ENCODE data around the gene CCDC97. TPM values are rescaled to one million over a fixed set of nuclear protein-coding genes. Genes with fewer than 3 reads are reported as not detected.

The CCDC97 gene
- total RNA-seq, 4 donors from 2014 or later: 10.1 to 22.4 (median 15.4) TPM

GRCh38 chr19:41373993-41374392 lies 64.0 kb downstream of the CCDC97 start:
- intact Hi-C loops (cut with DNase I; ENCODE audit: low total_unique reads): no loop called here
- Histone ChIP-seq H3K27ac (peak overlapping the region; percentile 19 to 51 (median 40)), H3K4me1 (peaks cover 5 to 35% (median 21%) of the 10 kb centered on the region in 4 donors), H3K27me3 (no peaks in the 10 kb centered on the region), H3K9me3 (no peaks in the 10 kb centered on the region), H3K36me3 (no peaks in the 10 kb centered on the region), H3K4me3 (no peak overlapping the region)
- in situ Hi-C loops (cut with MboI; ENCODE audit: low pct_ligation_motif_present in 1 of 4, low pct_unique_long_range_greater_than_20kb in 1 of 4, low sequenced_read_pairs in 3 of 4): no loop called here
- peak; percentile 79 for DNase-seq
- 21 to 43% methylated on average over 5 to 12 of the region's 12 CpGs for WGBS, 2 donors (ENCODE audit: low coverage in 1 of 2)
- TF ChIP-seq POLR2AphosphoS5 (IDR thresholded peaks at IDR 0.05): peak; percentile 52 to 78 (median 77)
- no peak for TF ChIP-seq CTCF (IDR thresholded peaks at IDR 0.05)

Small RNA genes within 50 kb of the gene (small RNA-seq; reads per million reads assigned to genes)
- 0 to 0.28 (median 0) reads per million in 4 donors for gene RN7SL34P

Other genes with a start within 250 kb of the CCDC97 start
- not detected for gene CYP2A13, start 221.7 kb upstream of the CCDC97 start, total RNA-seq
- gene CYP2F1, start 195.7 kb upstream of the CCDC97 start, total RNA-seq: not detected
- 10 to 100 TPM in 2 of 4 donors, 1 to 10 TPM in 2; 4.2 to 30.7 (median 14.9) TPM for gene CYP2S1, start 117.0 kb upstream of the CCDC97 start, total RNA-seq
- 10 to 100 TPM; 19.7 to 52.4 (median 25.6) TPM for gene AXL, start 90.9 kb upstream of the CCDC97 start, total RNA-seq
- 100 to 1,000 TPM; 115 to 296 (median 145) TPM for gene HNRNPUL1, start 45.8 kb upstream of the CCDC97 start, total RNA-seq
- 10 to 100 TPM in 2 of 4 donors, 1 to 10 TPM in 2; 4.4 to 30.3 (median 9.7) TPM for gene TGFB1, start 43.8 kb downstream of the CCDC97 start, total RNA-seq
- 1 to 10 TPM in 2 of 4 donors, not detected in 2; 6.4 to 9.3 TPM for gene B9D2, start 54.0 kb downstream of the CCDC97 start, total RNA-seq
- gene TMEM91, start 66.4 kb downstream of the CCDC97 start, total RNA-seq: 10 to 100 TPM in 1 of 4 donors, 1 to 10 TPM in 2, not detected in 1; 4.8 to 11.4 (median 9.4) TPM
- 10 to 100 TPM in 3 of 4 donors, 1 to 10 TPM in 1; 4.0 to 20.6 (median 10.8) TPM for gene EXOSC5, start 87.2 kb downstream of the CCDC97 start, total RNA-seq
- 10 to 100 TPM; 12.0 to 29.9 (median 20.9) TPM for gene BCKDHA, start 87.6 kb downstream of the CCDC97 start, total RNA-seq
- gene B3GNT8, start 117.2 kb downstream of the CCDC97 start, total RNA-seq: 100 to 1,000 TPM in 1 of 4 donors, 10 to 100 TPM in 3; 18.5 to 225 (median 49.1) TPM
- 10 to 100 TPM; 15.9 to 65.8 (median 50.1) TPM for gene DMAC2, start 129.7 kb downstream of the CCDC97 start, total RNA-seq
- gene ERICH4, start 133.0 kb downstream of the CCDC97 start, total RNA-seq: not detected